Hematopoietic multipotent progenitor cell treated with erythropoietin and hydrocortisone succinate and interleukin-3 and kit ligand, for 17 days (in vitro differentiated cells): Measurements from ENCODE around the gene GCM1.

Experiments used
- DNase-seq: peaks from one replicate; pipeline ENCODE4 v3.0.0-alpha.2; 2015; ENCODE audit warnings: low spot score

Gene GCM1

GRCh38 chr6:53107091-53107490 lies 41.5 kb downstream of the GCM1 start:
- no peak for DNase-seq

GRCh38 chr6:53104916-53105315 lies 43.7 kb downstream of the GCM1 start:
- no peak for DNase-seq

- DNase-seq: no peak
Measured at GRCh38 chr6:53103993-53104675, 44.5 kb downstream of the GCM1 start.

- no peak for DNase-seq
Measured at GRCh38 chr6:53101006-53101405, 47.6 kb downstream of the GCM1 start.

GRCh38 chr6:53100561-53100960 lies 48.1 kb downstream of the GCM1 start:
- no peak for DNase-seq

- no peak for DNase-seq
Measured at GRCh38 chr6:53095716-53096115, 52.9 kb downstream of the GCM1 start.

GRCh38 chr6:53095270-53095669 lies 53.4 kb downstream of the GCM1 start:
- no peak for DNase-seq

GRCh38 chr6:53090576-53090975 lies 58.1 kb downstream of the GCM1 start:
- no peak for DNase-seq

GRCh38 chr6:53089948-53090347 lies 58.7 kb downstream of the GCM1 start:
- no peak for DNase-seq

- DNase-seq: no peak
Measured at GRCh38 chr6:53086302-53086701, 62.3 kb downstream of the GCM1 start.

GRCh38 chr6:53080813-53081212 lies 67.8 kb downstream of the GCM1 start:
- no peak for DNase-seq
